HG02981 (cell line): ENCODE measurements around the gene RNU1-3.
"Not testable (repeated sequence)": the region's sequence is repeated elsewhere in the genome, so short reads cannot be mapped to it uniquely, and the experiment has no call there.

Experiments used
- ATAC-seq: cut with Tn5 transposase; IDR thresholded peaks from one replicate; pipeline ENCODE4 v1.9.1; 2021; ENCODE audit warnings: mild to moderate bottlenecking, moderate library complexity; ENCODE audit not compliant: unreplicated experiment

Gene RNU1-3

GRCh38 chr1:16658234-16658633, 8.5 kb downstream of the RNU1-3 start:
- ATAC-seq = not testable (repeated sequence)

GRCh38 chr1:16656981-16657683, 9.6 kb downstream of the RNU1-3 start:
- not testable (repeated sequence) for ATAC-seq

GRCh38 chr1:16656574-16656973, 10.2 kb downstream of the RNU1-3 start:
- ATAC-seq = not testable (repeated sequence)

GRCh38 chr1:16651560-16651959, 15.2 kb downstream of the RNU1-3 start:
- ATAC-seq = not testable (repeated sequence)

GRCh38 chr1:16649960-16650359, 16.8 kb downstream of the RNU1-3 start:
- not testable (repeated sequence) for ATAC-seq

GRCh38 chr1:16649390-16649789, 17.4 kb downstream of the RNU1-3 start:
- not testable (repeated sequence) for ATAC-seq

- ATAC-seq = not testable (repeated sequence)
These were observed 18.0 kb downstream of the RNU1-3 start for GRCh38 chr1:16648756-16649155.

- ATAC-seq = not testable (repeated sequence)
These were observed 18.5 kb downstream of the RNU1-3 start for GRCh38 chr1:16648250-16648649.

- not testable (repeated sequence) for ATAC-seq
These were observed 19.3 kb downstream of the RNU1-3 start for GRCh38 chr1:16647179-16648176.

GRCh38 chr1:16646716-16647115, 20.0 kb downstream of the RNU1-3 start:
- ATAC-seq = not testable (repeated sequence)

GRCh38 chr1:16646061-16646664, 20.6 kb downstream of the RNU1-3 start:
- ATAC-seq = not testable (repeated sequence)

- ATAC-seq = not testable (repeated sequence)
These were observed 21.3 kb downstream of the RNU1-3 start for GRCh38 chr1:16645271-16646060.

GRCh38 chr1:16644482-16645270, 22.1 kb downstream of the RNU1-3 start:
- ATAC-seq = peak; percentile 70

- ATAC-seq = peak; percentile 31
These were observed 22.6 kb downstream of the RNU1-3 start for GRCh38 chr1:16644193-16644481.

GRCh38 chr1:16643476-16644192, 23.1 kb downstream of the RNU1-3 start:
- ATAC-seq = peak; percentile 4

- not testable (repeated sequence) for ATAC-seq
These were observed 23.7 kb downstream of the RNU1-3 start for GRCh38 chr1:16643001-16643411.

- ATAC-seq = not testable (repeated sequence)
These were observed 24.5 kb downstream of the RNU1-3 start for GRCh38 chr1:16642025-16642966.
